ENCODE results near the gene PLXDC2. TPM values are rescaled to one million over a fixed set of nuclear protein-coding genes. Genes with fewer than 3 reads are reported as not detected.

Gene PLXDC2
- total RNA-seq, 1 donor from 2014 or later, result 143 TPM

- intact Hi-C loops (cut with DNase I), result no loop called here
- no peak for TF ChIP-seq CTCF (IDR thresholded peaks at IDR 0.05)
- Histone ChIP-seq H3K36me3 (no peaks in the 10 kb centered on the region), H3K27me3 (ENCODE audit: low read depth) (no peaks in the 10 kb centered on the region), H3K4me1 (no peaks in the 10 kb centered on the region), H3K27ac (no peak overlapping the region), H3K9me3 (no peaks in the 10 kb centered on the region), H3K4me3 (no peak overlapping the region)
- no peak for ATAC-seq
- no peak for DNase-seq
Measured at GRCh38 chr10:20272608-20273007, 456.4 kb downstream of the PLXDC2 start.

GRCh38 chr10:20274571-20274970, 458.3 kb downstream of the PLXDC2 start:
- no peak for ATAC-seq
- Histone ChIP-seq H3K9me3 (no peaks in the 10 kb centered on the region), H3K27me3 (ENCODE audit: low read depth) (no peaks in the 10 kb centered on the region), H3K27ac (no peak overlapping the region), H3K36me3 (peaks cover 1% of the 10 kb centered on the region), H3K4me3 (no peak overlapping the region), H3K4me1 (no peaks in the 10 kb centered on the region)
- no peak for DNase-seq
- intact Hi-C loops (cut with DNase I), result no loop called here
- no peak for TF ChIP-seq CTCF (IDR thresholded peaks at IDR 0.05)

- no peak for TF ChIP-seq CTCF (IDR thresholded peaks at IDR 0.05)
- Histone ChIP-seq H3K4me3 (no peak overlapping the region), H3K4me1 (no peaks in the 10 kb centered on the region), H3K9me3 (no peaks in the 10 kb centered on the region), H3K27me3 (ENCODE audit: low read depth) (no peaks in the 10 kb centered on the region), H3K36me3 (peaks cover 19% of the 10 kb centered on the region), H3K27ac (no peak overlapping the region)
- no peak for ATAC-seq
- no peak for DNase-seq
- intact Hi-C loops (cut with DNase I), result no loop called here
Measured at GRCh38 chr10:20276127-20276979, 460.1 kb downstream of the PLXDC2 start.

GRCh38 chr10:20277820-20278219, 461.6 kb downstream of the PLXDC2 start:
- Histone ChIP-seq H3K27ac (no peak overlapping the region), H3K36me3 (peaks cover 19% of the 10 kb centered on the region), H3K27me3 (ENCODE audit: low read depth) (no peaks in the 10 kb centered on the region), H3K9me3 (no peaks in the 10 kb centered on the region), H3K4me3 (no peak overlapping the region), H3K4me1 (no peaks in the 10 kb centered on the region)
- DNase-seq (no peak), ATAC-seq (no peak)
- intact Hi-C loops (cut with DNase I), result no loop called here
- no peak for TF ChIP-seq CTCF (IDR thresholded peaks at IDR 0.05)

GRCh38 chr10:20281579-20281978, 465.3 kb downstream of the PLXDC2 start:
- ATAC-seq, result no peak
- DNase-seq, result no peak
- H3K36me3 ChIP-seq, result peaks cover 19% of the 10 kb centered on the region
- H3K4me1 ChIP-seq, result no peaks in the 10 kb centered on the region
- H3K27me3 ChIP-seq (ENCODE audit: low read depth), result no peaks in the 10 kb centered on the region
- TF ChIP-seq CTCF (IDR thresholded peaks at IDR 0.05), result no peak
- H3K27ac ChIP-seq, result no peak overlapping the region
- H3K9me3 ChIP-seq, result no peaks in the 10 kb centered on the region
- no peak overlapping the region for H3K4me3 ChIP-seq
- intact Hi-C loops (cut with DNase I), result no loop called here

Data from lower lobe of right lung (tissue), 2 donors.